Fibroblast of pulmonary artery (primary cell): Measurements from ENCODE around the gene ACOX2.

Source experiments
- DNase-seq: peaks from one replicate; pipeline ENCODE4 v3.0.0-alpha.2; 2010; ENCODE audit warnings: low read depth
- H3K4me3 ChIP-seq: replicated peaks from 2 replicates; pipeline ENCODE4 v1.5.1; 2011; ENCODE audit warnings: low read depth, mild to moderate bottlenecking, control low read depth, low read length, moderate library complexity
- TF ChIP-seq, protein P1 (sequence below): IDR thresholded peaks from 2 replicates; pipeline ENCODE4 v1.5.1; 2011; ENCODE audit warnings: mild to moderate bottlenecking, control low read depth, low read length, inconsistent platforms; ENCODE audit errors: missing control alignments

ACOX2 gene

DNA sequence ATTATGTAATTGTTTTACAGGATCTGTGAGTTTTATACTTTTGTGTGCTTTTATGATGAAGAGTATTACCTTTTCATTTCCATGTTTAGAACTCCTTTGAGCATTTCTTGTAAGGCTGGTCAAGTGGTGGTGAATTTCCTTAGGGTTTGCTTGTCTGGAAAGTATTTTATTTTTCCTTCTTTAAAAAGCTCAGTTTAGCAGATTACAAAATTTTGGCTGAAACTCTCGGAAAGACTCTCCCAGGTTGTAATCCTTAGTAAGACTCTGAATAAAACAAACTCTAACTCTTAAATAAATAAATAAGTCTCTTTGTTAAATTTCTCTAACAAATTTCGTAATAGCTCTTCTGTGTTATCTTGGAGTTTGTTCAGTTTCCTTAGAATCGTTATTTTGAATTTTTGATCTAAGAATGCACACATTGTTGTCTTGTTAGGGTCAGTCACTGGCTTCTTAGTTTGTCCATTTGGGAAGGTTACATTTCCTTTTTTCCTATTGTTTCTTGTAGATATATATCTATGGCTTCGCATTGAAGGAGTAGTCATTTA, 14.7 kb upstream of the ACOX2 start:
- no peak overlapping the region for H3K4me3 ChIP-seq
- TF ChIP-seq, protein P1, sequence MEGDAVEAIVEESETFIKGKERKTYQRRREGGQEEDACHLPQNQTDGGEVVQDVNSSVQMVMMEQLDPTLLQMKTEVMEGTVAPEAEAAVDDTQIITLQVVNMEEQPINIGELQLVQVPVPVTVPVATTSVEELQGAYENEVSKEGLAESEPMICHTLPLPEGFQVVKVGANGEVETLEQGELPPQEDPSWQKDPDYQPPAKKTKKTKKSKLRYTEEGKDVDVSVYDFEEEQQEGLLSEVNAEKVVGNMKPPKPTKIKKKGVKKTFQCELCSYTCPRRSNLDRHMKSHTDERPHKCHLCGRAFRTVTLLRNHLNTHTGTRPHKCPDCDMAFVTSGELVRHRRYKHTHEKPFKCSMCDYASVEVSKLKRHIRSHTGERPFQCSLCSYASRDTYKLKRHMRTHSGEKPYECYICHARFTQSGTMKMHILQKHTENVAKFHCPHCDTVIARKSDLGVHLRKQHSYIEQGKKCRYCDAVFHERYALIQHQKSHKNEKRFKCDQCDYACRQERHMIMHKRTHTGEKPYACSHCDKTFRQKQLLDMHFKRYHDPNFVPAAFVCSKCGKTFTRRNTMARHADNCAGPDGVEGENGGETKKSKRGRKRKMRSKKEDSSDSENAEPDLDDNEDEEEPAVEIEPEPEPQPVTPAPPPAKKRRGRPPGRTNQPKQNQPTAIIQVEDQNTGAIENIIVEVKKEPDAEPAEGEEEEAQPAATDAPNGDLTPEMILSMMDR = no peak
- DNase-seq = peak; percentile 69

DNA sequence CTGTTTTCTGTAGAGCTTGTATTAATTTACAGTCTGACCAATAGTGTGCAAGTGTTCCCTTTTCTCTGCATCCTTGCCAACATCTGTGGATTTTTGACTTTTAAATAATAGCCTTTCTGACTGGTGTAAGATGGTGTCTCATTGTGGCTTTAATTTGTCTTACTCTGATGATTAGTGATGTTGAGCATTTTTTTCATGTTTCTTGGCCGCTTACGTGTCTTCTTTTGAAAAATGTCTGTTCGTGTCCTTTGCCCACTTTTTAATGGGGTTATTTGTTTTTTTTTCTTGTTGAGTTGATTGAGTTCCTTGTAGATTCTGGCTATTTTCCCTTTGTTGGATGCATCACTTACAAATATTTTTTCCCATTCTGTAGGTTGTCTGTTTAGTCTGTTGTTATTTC, 7.6 kb upstream of the ACOX2 start:
- H3K4me3 ChIP-seq = no peak overlapping the region
- DNase-seq = no peak
- TF ChIP-seq, protein P1 = no peak

- DNase-seq = no peak
- H3K4me3 ChIP-seq = no peak overlapping the region
- TF ChIP-seq, protein P1 = no peak
These were observed 3.3 kb upstream of the ACOX2 start for GRCh38 chr3:58540176-58540858.

- no peak for DNase-seq
- no peak overlapping the region for H3K4me3 ChIP-seq
- TF ChIP-seq, protein P1 = no peak
These were observed 2.6 kb upstream of the ACOX2 start for GRCh38 chr3:58539626-58540025.

- H3K4me3 ChIP-seq = no peak overlapping the region
- TF ChIP-seq, protein P1 = no peak
- DNase-seq = peak; percentile 47
These were observed 667 bp upstream of the ACOX2 start for GRCh38 chr3:58537412-58538301.

DNA sequence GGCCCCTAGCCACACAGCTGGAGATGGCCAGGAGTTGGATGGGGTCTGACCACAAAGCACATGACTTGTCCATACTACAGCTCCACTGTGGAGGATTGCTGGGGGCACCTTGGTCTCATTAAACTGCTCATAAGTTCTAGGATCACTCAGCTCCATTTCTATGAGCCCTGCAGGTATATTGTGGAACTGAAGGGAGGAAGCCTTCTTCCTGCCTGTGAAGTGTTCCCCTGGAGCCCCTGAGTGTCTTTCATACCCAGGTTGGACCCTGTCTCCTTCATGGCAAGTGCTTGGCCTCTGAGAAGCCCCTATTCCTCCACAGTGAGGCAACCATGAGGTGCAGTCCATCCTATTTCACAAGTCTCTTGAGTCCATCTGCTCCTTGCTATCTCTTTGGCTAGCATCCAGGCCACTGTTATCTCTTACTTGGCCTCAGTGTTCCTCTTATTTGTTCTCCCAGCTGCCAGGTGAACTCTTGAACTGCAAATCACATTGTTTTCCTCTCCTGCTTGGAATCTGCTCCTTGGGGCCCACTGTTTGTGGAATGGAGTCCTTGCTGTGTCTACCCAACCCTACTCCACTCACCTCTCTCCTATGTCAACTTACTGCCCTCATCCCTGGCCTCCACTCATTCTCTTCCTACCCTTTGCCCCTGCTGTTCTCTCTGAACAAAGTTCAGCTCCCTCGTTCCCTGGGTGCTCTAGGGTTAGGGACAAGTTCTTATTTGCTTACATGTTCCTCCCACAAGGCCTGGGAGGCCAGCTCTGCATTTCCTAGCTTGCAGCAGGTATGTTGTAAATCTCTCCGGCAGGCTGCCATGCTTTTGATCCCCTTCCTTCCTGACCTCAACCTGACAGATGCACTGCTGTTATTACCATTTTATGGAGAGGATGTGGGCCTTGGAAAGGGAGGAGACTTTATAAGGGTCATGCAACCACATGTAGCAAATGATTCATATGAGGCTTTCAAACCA, 1.2 kb downstream of the ACOX2 start:
- TF ChIP-seq, protein P1 = no peak
- peak; percentile 31 for DNase-seq
- H3K4me3 ChIP-seq = no peak overlapping the region
